GM21786 (cell line): ENCODE measurements around the gene AGAP4.
"Not testable (repeated sequence)": the region's sequence is repeated elsewhere in the genome, so short reads cannot be mapped to it uniquely, and the experiment has no call there.

Experiments
- ATAC-seq: cut with Tn5 transposase; IDR thresholded peaks from one replicate; pipeline ENCODE4 v1.9.1; 2021; ENCODE audit not compliant: unreplicated experiment

AGAP4 gene

GRCh38 chr10:45847400-45847799 is at the start of gene AGAP4:
TSS of gene AGAP4 (minus strand) at chr10:45847500. CDS start at chr10:45847347, 153 bp downstream.
- ATAC-seq = not testable (repeated sequence)

DNA sequence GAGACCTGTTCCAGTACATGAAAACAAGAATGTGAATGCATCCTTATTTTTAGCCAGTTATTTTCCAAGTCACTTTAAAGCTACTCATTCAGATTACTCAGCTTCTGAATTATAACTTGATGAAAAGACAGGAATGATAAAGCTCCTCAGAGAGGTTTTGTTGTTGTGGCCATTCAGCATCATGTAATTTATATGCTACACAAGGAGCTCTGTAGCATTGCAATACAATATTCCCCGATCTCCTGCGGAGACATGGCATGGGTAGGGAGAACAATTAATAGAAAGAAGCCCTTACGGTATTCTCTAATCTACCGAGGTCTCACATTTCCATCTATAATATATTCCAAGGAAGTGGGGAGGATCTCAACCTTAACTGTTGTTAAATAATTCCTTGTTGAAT is 43.4 kb upstream of the AGAP4 start:
- ATAC-seq = not testable (repeated sequence)

DNA sequence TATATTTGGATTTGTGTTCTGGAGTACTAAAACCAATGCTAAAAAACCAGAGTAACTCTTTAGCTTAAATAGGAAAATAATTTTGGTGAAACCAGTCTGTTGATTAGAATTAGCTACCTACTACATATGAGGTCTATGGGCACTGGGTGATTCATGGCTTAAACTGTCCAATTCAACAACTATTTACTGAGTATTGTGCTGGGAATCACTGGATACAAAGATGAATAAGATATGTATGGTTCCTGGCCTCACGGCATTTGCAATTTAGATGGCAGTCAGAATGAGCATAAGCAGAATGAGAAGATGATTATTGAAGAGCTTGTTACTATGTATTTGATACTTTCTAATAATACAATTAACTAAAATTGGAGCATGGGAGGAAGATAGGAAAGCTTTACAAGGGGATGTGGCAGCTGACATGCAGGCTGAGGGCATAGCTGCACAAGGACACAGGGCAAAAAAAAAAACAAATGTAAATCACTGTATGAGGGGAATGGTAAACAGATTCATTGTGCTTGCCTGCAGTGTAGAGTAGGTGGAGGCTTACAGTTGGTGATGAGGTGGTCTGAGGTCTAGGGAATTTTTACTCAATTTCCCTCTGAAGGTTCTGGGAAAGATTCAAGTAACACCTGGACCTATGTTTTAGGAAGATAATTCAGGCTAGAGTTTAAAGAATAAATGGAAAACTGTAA is 42.4 kb upstream of the AGAP4 start:
- not testable (repeated sequence) for ATAC-seq

DNA sequence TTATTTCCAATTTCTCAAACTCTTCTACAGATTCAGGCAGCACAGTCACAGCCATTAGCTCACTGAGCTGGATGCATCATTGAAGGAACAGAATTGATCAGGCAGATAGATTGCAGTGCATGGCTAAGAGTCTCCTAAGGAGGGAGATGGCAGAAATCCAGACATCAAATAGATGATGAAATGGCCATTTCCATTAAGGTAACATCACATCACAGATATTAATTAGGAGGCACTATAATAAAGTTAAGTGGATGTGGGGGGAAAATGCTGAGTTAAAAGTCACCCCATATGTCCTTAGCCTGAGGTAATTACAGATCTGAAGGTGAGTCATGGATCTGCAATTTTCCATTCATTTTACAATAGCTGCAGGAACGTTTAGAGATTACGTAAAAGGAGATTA is 35.6 kb upstream of the AGAP4 start:
- ATAC-seq = not testable (repeated sequence)

- ATAC-seq = not testable (repeated sequence)
These were observed 18.1 kb upstream of the AGAP4 start for GRCh38 chr10:45865404-45865803.

- not testable (repeated sequence) for ATAC-seq
These were observed 17.0 kb upstream of the AGAP4 start for GRCh38 chr10:45864264-45864663.

- ATAC-seq = not testable (repeated sequence)
These were observed 16.3 kb upstream of the AGAP4 start for GRCh38 chr10:45863632-45864031.

DNA sequence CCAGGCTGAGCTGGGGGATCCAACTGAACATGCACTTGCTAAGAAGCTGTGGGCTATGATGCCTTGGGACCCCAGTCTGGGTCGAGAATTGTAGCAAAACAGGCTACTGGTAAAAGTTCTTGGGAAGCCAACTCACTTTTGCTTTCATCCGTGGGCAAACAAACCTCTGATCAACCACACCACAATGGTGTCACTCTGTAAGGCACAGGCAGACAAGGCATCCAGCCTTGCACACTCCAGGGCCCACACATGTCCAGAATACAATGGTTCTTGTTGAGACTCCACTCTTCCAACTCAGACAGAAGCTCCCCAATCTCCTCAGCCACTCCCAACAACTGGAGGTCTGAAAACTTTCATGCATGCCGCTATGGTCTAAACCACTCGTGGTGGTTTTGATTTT is 10.6 kb upstream of the AGAP4 start:
- ATAC-seq = not testable (repeated sequence)

DNA sequence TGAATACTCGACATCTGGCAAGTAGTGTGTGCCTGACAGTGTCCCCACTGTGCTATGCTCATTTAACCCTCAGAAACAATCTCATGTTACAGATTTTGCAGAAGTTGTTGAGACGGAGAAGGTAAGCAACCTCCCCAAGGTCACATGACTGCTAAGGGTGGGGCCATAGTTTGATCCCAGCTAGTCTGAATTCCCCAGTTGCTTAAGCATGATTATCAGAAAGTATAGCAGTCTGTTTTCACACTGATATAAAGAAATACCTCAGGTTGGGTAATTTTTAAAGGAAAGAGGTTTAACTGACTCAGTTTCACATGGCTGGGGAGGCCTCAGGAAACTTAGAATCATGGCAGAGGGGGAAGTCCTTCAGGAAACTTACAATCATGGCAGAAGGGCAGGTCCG is 1.2 kb upstream of the AGAP4 start:
- not testable (repeated sequence) for ATAC-seq

DNA sequence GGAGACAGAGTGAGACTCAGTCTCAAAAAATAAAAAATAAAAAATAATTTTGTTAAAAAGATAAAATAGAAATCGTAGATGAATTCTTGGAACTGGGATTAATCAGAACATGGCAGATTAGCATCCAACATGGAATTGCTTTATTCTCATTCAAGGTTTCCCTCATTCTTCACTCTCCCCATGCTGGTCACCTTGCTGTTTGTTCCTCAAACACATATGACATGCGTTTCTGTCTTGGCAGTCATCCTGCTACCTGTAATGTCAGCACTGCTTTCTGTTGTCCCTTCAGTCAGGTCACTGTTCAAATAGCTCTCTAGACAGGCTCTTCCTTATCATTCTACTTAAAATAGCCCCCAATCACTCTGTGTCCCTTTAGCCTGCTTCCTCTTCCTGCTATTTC is 24.4 kb downstream of the AGAP4 start:
- not testable (repeated sequence) for ATAC-seq

- ATAC-seq = not testable (repeated sequence)
These were observed 27.0 kb downstream of the AGAP4 start for GRCh38 chr10:45820107-45820830.

DNA sequence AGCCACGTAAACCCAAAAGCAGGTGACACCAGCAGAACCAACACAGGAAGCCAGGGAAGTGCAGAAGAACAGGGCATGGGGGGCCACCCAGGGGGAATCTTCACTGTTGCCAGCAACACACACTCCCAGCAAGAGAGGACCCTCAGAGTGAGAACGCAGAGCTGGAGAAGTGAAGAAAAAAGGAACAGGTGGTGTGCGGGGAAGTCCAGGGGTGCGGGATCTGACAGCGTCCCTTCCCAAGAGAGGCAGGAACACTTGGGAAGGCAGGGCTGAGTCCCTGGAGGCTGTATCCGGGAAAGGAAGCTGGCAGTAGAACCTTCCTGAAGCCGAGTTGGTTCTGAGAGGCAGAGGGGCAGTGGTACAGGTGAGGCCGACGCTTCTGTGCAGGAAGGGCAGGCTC is 27.7 kb downstream of the AGAP4 start:
- no peak for ATAC-seq

- no peak for ATAC-seq
These were observed 29.4 kb downstream of the AGAP4 start for GRCh38 chr10:45817912-45818311.

DNA sequence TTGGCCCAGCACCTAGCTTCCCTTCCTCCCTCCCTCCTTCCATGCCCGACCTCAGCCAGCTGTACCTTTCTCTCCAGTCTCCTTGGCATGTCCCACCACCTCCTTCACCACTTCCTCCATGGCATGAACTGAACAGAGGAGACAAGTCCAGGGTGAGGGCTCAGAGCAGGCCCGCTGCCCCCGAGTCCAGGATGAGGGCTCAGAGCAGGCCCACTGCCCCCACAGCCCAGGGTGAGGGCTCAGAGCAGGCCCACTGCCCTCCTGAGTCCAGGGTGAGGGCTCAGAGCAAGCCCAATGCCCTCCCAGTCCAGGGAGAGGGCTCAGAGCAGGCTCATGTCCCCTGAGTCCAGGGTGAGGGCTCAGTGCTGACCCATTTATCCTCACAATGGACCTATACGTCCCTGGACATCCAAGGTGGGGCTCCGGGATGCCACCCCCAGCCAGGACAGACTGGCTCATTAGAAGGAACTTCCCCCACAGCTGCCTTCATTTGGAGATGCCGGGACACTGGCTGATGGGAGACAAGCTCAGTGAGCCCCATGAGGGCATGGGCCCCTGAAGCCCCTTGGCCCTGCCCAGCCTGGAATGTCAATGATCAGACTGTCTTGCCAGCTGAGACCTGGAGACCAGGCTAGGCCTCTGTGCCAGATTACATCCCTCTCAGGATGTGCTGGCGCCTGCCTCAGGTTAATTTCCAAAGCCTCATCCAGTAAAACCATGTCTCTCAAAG is 30.0 kb downstream of the AGAP4 start:
- no peak for ATAC-seq

- not testable (repeated sequence) for ATAC-seq
These were observed 33.2 kb downstream of the AGAP4 start for GRCh38 chr10:45814146-45814545.

GRCh38 chr10:45812959-45813358 is 34.3 kb downstream of the AGAP4 start:
- not testable (repeated sequence) for ATAC-seq

DNA sequence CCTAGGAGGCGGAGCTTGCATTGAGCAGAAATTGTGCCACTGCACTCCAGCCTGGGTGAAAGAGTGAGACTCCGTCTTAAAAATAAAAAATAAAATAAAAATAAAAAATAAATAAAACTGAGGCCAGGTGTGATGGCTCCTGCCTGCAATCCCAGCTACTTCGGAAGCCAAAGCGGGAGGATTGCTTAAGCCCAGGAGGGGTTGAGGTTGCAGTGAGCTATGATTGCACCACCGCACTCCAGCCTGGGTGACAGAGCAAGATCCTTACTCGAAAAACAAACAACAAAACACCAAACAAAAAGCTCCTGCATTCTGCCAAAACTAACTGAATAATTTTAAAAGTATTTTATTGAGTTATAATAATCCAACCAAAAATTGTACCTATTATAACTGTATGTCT is 36.2 kb downstream of the AGAP4 start:
- ATAC-seq = no peak

GRCh38 chr10:45809837-45810236 is 37.5 kb downstream of the AGAP4 start:
- ATAC-seq = no peak

- ATAC-seq = not testable (repeated sequence)
These were observed 42.3 kb downstream of the AGAP4 start for GRCh38 chr10:45804996-45805395.

- ATAC-seq = not testable (repeated sequence)
These were observed 44.0 kb downstream of the AGAP4 start for GRCh38 chr10:45803060-45804010.
